Nephron (organoid): ENCODE data around the gene CHID1.

Experiments
- H3K27ac Mint-ChIP-seq, 3 experiments: 2 replicates each; pipeline ENCODE4 v1.8.0; 2020; ENCODE audit warnings: mixed read lengths in 3 of 3, mild to moderate bottlenecking in 2 of 3, moderate library complexity in 1 of 3
- H3K27me3 Mint-ChIP-seq: 2 replicates; pipeline ENCODE4 v1.8.0; 2021; ENCODE audit warnings: low read depth, mild to moderate bottlenecking, moderate library complexity, mixed read lengths
- H3K36me3 Mint-ChIP-seq: 2 replicates; pipeline ENCODE4 v1.8.0; 2020; ENCODE audit warnings: low read depth, mixed read lengths
- H3K4me1 Mint-ChIP-seq: 2 replicates; pipeline ENCODE4 v1.8.0; 2020; ENCODE audit warnings: mixed read lengths
- H3K4me3 Mint-ChIP-seq, 3 experiments: 2 replicates each; pipeline ENCODE4 v1.8.0; 2020; ENCODE audit warnings: mild to moderate bottlenecking in 3 of 3, mixed read lengths in 3 of 3, moderate library complexity in 2 of 3
- H3K9me3 Mint-ChIP-seq: 2 replicates; pipeline ENCODE4 v1.8.0; 2020; ENCODE audit warnings: mixed read lengths
- CTCF ChIP-seq, 3 experiments: fragments of 200-600 bp; sonication (generic); IDR thresholded peaks; one replicate each; pipeline ENCODE4 v1.5.0; 2021; ENCODE audit warnings: antibody characterized with exemption in 3 of 3; ENCODE audit not compliant: unreplicated experiment in 3 of 3

CHID1 gene

GRCh38 chr11:887589-887988 lies 23.0 kb downstream of the CHID1 start:
- H3K27me3 Mint-ChIP-seq, result no peaks in the 10 kb centered on the region
- H3K36me3 Mint-ChIP-seq, result peaks cover 16% of the 10 kb centered on the region
- H3K9me3 Mint-ChIP-seq, result no peaks in the 10 kb centered on the region
- no peak overlapping the region for H3K27ac Mint-ChIP-seq
- H3K4me1 Mint-ChIP-seq, result peaks cover 10% of the 10 kb centered on the region
- H3K4me3 Mint-ChIP-seq, result no peak overlapping the region
- TF ChIP-seq CTCF (IDR thresholded peaks at IDR 0.05; ENCODE audit: unreplicated experiment in 3 of 3), result no peak

DNA sequence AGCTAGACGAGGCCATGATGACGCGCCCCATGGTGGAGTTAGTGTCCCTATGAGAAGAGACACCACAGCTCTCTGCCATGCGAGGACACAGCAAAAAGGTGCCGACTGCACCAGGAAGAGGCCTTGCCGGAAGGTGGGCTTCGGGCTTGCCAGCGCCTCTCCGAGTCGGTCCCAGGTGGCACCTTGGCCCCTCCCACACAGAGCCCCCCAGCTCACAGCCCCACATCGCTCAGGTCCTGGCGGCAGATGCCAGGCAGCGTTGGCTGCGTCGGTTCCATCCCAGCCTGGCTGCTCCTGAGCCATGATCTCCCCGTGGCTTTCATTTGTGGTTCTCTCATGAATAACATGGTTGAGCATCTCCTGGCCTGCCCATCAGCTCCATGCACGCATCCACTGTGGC lies 24.0 kb downstream of the CHID1 start:
- no peaks in the 10 kb centered on the region for H3K9me3 Mint-ChIP-seq
- TF ChIP-seq CTCF (IDR thresholded peaks at IDR 0.05; ENCODE audit: unreplicated experiment in 3 of 3), result no peak
- H3K4me3 Mint-ChIP-seq, result no peak overlapping the region
- no peaks in the 10 kb centered on the region for H3K27me3 Mint-ChIP-seq
- peaks cover 23% of the 10 kb centered on the region for H3K36me3 Mint-ChIP-seq
- no peak overlapping the region for H3K27ac Mint-ChIP-seq
- peaks cover 10% of the 10 kb centered on the region for H3K4me1 Mint-ChIP-seq

- H3K4me1 Mint-ChIP-seq, result peaks cover 5% of the 10 kb centered on the region
- no peak for TF ChIP-seq CTCF (IDR thresholded peaks at IDR 0.05; ENCODE audit: unreplicated experiment in 3 of 3)
- no peaks in the 10 kb centered on the region for H3K27me3 Mint-ChIP-seq
- H3K27ac Mint-ChIP-seq, result no peak overlapping the region
- no peaks in the 10 kb centered on the region for H3K9me3 Mint-ChIP-seq
- peaks cover 31% of the 10 kb centered on the region for H3K36me3 Mint-ChIP-seq
- H3K4me3 Mint-ChIP-seq, result no peak overlapping the region
Observed at GRCh38 chr11:884578-885070, 26.0 kb downstream of the CHID1 start.

GRCh38 chr11:883527-883926 lies 27.1 kb downstream of the CHID1 start:
- Mint-ChIP-seq H3K4me3 (no peak overlapping the region), H3K27me3 (no peaks in the 10 kb centered on the region), H3K4me1 (no peaks in the 10 kb centered on the region), H3K27ac (no peak overlapping the region), H3K9me3 (no peaks in the 10 kb centered on the region), H3K36me3 (peaks cover 37% of the 10 kb centered on the region)
- no peak for TF ChIP-seq CTCF (IDR thresholded peaks at IDR 0.05; ENCODE audit: unreplicated experiment in 3 of 3)

DNA sequence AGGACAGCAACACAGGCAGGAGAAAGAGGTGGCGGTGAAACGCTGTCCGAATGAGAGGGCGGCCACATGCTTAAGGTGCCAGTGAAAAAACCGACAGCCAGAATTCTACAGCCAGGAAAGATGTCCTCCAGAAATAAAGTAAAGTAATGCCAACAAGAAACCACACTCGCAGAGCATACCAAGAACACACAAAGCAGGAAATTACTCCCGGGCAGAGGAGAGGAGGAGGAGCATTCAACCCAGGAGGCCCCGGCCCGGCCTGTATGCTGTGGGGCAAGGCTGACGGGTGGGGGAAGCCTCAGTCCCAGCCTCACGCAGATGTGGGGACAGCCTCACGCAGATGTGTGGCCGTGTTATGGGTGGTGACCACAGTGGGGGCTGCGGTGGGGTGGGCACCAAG lies 28.0 kb downstream of the CHID1 start:
- H3K4me3 Mint-ChIP-seq, result no peak overlapping the region
- no peak overlapping the region for H3K27ac Mint-ChIP-seq
- no peaks in the 10 kb centered on the region for H3K27me3 Mint-ChIP-seq
- H3K9me3 Mint-ChIP-seq, result no peaks in the 10 kb centered on the region
- H3K4me1 Mint-ChIP-seq, result no peaks in the 10 kb centered on the region
- H3K36me3 Mint-ChIP-seq, result peaks cover 41% of the 10 kb centered on the region
- no peak for TF ChIP-seq CTCF (IDR thresholded peaks at IDR 0.05; ENCODE audit: unreplicated experiment in 3 of 3)

GRCh38 chr11:880447-880846 lies 30.2 kb downstream of the CHID1 start:
- no peak overlapping the region for H3K27ac Mint-ChIP-seq
- H3K9me3 Mint-ChIP-seq, result no peaks in the 10 kb centered on the region
- H3K27me3 Mint-ChIP-seq, result no peaks in the 10 kb centered on the region
- H3K4me1 Mint-ChIP-seq, result peaks cover 9% of the 10 kb centered on the region
- H3K4me3 Mint-ChIP-seq, result no peak overlapping the region
- no peak for TF ChIP-seq CTCF (IDR thresholded peaks at IDR 0.05; ENCODE audit: unreplicated experiment in 3 of 3)
- H3K36me3 Mint-ChIP-seq, result peaks cover 40% of the 10 kb centered on the region
